Stimulated activated CD8-positive, alpha-beta memory T cell treated with anti-CD3 and anti-CD28 coated beads, Interleukin-15, amount 100 ng/mL, for 48 hours (primary cell): ENCODE results near the gene FXYD3.
"Not testable (repeated sequence)": the region's sequence is repeated elsewhere in the genome, so short reads cannot be mapped to it uniquely, and the experiment has no call there.

Experiments
- DNase-seq, 2 donors: peaks; one replicate each; pipeline ENCODE4 v3.0.0-alpha.2; 2020; ENCODE audit warnings: low read depth in 2 of 2

The FXYD3 gene

DNA sequence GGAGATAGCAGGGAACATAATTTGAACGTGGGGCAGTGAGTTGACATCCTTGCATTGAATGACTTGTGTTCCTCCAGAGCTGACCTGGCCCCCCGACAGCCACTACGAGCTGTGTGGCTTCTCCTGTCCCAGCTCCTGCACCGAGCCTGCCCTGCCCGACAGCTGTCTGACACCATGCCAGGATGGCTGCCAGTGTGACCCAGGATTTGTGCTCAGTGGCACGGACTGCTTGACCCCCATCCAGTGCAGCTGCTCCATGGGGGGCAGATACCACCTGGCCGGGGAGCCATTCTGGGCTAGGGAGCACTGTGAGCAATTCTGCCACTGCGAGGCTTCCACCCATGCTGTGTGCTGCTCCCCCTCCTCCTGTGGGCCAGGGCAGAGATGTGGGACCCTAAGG lies 29.2 kb upstream of the FXYD3 start:
- no peak for DNase-seq

DNA sequence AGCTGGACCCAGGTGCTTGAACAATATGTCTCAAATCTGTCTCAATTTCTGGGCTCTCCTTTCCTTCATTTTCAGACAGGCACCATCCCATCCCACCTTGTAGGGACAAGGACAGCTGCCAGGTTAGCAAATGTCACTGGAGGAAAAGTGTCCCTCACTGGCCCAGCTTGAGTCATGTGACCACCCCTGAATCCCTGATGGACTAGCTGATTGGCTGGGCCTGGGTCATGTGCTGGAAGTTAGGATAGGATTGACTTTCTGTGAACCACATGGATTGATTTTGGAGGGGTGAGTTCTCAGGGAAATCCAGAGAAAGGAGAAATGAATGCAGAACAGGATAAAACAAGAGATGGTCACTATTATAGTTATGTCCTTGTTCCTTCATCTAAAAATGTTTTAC lies 28.2 kb upstream of the FXYD3 start:
- DNase-seq: no peak

DNA sequence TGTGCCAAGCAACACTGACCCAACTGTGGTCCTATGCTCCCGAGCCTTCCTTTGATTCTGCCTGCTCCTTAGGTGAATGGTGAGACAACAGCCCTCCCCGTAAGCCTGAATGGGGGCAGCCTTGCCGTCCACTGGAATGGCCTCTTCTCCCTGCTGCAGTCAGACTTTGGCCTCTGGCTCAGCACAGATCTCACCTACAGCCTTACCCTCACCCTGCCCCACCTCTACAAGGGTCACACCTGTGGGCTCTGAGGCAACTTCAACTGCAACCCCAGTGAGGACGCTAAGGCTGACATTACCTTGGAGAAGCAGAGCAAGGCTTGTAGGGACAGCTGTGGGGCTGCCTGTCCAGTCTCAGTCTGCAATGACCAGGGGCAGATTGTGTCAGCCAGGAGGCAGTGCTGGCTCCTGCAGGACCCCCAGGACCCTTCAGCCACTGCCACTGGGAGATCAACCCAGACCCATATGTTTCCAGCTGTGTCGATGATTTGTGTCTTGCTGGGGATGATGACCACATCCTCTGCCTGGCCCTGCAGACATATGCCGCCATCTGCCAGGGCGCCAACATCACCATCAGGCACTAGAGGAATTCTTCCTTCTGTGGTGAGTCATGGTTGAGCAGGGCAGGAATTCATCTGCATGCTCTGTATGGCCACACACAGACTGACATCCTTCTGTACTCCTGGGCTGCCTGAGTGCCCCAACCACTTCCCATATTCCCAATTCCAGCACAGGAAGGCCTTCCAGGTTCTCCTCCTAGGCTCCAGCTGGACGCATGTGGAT lies 27.3 kb upstream of the FXYD3 start:
- no peak for DNase-seq

DNA sequence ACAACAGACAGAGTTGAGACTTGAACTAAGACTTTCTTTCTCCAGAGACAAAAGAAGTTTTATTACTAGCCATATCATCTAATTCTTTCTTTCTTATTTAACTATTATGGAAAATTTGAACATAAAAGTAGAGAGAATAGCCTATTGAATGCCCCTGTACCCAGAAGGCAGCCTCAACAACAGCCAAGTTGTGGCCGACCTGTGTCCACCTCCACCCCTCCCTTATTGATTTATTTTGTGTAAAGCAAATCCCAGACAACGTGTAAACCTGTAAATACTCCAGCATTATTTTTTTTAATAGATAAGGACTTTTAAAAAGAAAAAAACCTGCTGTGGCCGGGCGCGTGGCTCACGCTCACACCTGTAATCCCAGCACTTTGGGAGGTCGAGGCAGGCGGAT lies 26.1 kb upstream of the FXYD3 start:
- DNase-seq: no peak

DNA sequence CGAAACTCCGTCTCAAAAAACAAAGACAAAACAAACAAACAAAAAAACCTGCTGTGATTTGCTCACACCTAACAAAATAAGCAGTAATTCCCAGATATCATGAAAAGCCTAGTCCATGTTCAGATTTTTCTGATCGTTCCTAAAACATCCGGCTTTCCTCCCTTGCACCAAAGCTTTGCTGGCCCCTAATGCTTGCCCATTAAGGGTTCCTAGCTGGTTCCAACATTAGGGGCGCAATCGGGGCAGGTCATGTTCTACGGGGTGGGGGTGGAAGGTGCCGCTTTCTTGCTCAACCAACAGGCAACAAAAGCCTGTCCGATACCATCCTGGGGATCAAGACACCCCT lies 25.5 kb upstream of the FXYD3 start:
- no peak for DNase-seq

DNA sequence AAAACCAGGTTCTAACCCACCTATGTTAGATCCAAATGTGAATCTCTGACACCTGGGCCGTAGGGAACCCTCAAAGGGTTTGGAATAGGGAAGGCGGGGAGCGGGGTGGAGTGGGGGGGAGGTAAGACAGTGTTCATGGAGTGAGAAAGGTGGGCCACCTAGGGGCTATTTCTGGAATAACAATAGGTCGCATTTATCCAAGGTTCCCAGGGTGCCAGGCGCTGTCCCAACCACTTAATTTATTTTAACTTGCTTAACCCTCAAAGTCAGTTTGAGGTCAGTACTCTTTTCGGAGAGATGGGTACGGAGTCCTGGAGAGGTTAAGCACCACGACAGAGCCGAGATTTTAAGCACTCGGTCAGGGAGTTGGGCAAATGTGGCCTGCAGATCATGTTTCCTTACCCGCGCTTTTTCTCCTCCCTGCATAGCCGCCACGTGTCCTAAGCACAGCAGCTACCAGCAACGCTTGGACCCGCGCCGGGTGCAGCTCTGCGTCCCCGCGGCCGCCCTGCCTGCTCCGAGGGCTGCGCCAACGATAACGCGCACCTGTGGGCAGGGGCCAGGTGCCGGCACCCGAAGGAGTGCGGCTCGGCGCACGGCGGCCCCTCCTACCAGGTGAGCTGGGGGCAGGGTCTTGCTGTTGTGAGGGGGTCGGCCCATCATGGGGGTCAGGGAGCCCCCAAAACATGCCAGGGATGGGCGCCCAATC lies 25.0 kb upstream of the FXYD3 start:
- DNase-seq: no peak

DNA sequence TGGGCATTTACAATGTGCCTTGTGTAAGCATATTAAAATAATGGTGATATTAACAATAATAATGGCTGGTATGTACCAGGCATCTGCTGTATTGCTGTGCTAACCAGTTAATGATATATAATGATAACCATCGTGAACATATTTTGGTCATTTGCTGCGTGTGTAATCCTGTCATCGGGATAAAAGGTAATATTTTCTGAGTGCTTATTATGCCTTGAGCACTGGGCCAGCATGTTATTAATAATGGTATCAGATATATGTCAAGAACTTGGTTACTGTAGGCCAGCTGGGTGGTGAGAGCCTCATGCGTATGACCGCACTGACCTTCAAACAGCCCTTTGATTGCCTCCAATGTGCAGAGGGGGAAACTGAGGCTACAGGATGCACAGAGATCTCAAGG lies 22.2 kb upstream of the FXYD3 start:
- DNase-seq: no peak

DNA sequence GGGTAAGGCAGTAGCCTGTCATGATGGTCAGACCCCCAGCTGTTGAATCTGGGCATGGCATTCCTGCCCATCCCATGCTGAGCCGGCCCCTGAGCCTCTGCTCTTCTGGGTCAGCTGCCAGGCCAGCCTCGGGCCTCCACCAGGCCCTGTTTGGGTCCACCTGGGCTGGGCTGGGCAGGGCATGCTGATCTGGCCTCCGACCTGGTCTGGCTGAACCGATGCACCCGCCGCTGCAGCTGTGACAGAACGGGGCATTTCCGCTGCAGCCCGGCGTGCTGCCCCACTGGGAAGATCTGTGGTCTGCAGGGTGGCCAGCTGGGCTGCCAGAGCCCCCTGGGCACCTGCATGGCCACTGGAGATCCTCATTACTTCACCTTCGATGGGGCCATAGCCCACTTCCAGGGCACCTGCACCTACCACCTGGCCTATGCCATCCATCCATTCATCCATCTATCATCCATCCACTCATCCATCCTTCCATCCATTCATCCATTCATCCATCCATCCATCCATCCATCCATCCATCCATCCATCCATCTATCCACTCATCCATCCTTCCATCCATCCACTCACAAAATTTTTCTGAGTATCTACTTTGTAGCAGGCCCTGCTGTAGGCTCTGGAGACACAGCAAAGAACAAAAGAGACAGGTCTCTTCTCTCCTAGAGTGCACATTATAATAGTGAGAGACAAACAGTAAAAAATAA lies 21.5 kb upstream of the FXYD3 start:
- no peak for DNase-seq

DNA sequence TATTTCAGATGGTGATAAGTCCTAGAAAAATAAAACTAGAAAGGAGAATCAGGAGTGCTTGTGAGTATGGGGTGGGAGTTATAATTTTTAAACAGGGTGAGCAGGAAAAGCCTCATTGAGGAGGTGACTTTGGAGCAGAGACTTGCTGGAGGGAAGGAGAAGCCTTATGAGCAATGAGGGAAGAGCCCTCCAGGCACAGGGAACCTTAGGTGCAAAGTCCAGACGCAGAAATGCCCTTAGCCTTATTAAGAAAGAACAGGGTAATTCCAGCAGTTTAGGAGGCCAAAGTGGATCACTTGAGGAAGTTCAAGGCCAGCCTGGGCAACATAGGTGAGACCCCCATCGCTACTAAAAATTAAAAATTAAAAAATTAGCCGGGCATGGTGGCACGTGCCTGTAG lies 21.0 kb upstream of the FXYD3 start:
- DNase-seq: no peak

DNA sequence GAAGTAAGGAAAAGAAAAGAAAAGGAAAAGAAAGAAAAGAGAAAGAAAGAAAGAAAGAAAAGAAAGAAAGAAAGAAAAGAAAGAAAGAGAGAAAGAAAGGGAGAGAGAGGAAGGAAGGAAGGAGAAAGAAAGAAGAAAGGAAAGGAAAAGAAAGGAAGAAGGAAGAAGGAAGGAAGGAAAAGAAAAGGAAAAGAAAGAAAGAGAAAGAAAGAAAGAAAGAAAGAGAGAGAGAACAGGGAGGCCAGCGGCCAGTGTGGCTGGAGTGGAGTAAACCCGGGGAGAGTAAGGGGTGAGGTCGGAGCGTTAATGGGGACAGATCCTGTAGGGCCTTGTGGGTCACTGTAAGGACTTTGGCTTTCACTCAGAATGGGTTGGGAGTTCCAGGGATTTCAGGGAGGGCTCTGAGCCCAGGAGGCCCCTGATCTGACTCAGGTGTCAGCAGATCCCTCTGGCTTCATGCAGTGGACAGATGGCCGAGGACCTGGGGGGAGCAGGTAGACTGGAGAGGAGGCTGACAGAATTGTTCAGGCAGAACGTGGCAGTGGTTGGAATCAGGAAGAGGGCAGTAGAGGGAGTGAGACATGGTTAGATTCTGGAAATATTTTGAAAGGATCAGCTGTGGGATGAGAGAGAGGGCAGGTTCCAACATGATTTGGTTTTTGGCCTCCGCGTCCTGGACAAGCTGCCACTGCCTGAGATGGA lies 19.8 kb upstream of the FXYD3 start:
- no peak for DNase-seq

DNA sequence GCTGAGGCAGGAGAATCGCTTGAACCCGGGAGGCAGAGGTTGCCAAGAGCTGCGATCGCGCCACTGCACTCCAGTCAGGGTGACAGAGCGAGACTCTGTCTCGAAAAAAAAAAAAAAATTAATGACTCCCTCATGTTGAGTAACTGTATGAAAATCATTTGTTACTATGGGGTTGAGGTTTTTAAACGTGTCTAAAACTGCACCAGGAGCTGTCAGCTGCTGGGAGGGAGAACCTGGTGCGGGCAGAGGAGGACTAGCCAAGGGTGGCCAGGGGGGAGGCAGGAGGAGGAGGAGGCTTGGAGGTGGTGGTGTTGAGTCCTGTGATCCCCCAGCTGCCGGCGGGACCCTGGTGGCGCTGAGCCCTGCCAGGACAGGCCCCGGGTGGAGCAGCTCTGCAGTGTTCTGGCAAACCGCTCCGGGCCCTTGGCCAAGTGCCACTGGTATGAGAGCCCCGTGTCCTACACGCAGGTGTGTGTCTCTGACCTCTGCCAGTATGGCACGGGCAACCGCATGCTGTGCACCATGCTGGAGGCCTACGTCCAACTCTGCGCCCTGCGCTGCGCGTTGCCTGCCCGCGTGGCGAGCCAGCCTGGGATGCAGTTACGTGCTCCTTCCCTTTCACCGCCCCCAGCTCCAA lies 17.1 kb upstream of the FXYD3 start:
- DNase-seq: no peak

DNA sequence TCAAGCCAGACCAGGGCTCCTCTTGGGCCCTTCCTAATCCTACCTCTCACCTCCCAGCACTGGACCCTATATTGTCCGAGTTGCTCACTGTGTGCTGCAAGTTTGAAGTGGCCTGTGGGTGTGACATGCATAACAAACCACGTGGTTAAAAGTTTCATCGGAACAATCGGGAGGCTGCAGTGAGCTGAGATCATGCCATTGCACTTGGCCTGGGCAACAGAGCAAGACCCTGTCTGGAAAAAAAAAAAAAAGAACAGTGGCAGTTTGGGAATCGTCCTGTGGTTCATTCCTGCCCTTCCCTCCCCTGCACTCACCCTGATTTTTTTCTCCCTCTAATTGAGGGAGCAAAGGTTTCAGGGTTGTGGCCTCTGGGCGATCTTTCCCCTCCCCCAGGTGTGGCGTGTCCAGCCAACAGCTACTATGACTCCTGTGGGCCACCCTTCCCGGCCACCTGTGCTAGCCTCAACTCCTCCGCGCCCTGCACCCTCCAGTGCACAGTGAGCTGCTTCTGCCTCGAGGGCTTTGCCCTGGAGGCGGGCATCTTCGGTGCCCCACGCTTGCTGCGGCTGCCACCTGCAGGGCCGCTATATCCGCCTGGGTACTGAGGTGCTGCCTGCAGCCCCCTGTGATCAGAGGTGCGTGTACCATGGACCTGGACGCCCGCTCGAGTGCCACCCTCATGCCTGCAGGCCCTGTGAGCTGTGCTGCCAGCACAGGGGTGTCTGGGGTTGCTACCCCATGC lies 16.3 kb upstream of the FXYD3 start:
- no peak for DNase-seq

DNA sequence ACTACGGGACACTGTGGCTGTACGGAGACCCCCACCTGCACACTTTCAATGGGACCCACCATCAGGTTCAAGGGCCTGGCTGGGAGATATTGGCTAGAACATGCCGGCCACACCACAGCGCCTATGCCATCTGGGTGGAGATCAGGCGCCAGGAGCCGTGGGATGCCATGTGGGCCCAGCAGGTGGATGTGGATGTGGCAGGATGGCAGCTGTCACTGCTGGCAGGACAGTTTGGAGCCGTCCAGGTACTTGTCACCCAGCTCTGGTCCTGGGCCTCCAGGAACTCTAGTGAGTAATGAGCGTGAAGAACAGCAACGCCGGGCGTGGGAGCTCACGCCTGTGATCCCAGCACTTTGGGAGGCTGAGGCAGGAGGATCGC lies 15.7 kb upstream of the FXYD3 start:
- DNase-seq: no peak

DNA sequence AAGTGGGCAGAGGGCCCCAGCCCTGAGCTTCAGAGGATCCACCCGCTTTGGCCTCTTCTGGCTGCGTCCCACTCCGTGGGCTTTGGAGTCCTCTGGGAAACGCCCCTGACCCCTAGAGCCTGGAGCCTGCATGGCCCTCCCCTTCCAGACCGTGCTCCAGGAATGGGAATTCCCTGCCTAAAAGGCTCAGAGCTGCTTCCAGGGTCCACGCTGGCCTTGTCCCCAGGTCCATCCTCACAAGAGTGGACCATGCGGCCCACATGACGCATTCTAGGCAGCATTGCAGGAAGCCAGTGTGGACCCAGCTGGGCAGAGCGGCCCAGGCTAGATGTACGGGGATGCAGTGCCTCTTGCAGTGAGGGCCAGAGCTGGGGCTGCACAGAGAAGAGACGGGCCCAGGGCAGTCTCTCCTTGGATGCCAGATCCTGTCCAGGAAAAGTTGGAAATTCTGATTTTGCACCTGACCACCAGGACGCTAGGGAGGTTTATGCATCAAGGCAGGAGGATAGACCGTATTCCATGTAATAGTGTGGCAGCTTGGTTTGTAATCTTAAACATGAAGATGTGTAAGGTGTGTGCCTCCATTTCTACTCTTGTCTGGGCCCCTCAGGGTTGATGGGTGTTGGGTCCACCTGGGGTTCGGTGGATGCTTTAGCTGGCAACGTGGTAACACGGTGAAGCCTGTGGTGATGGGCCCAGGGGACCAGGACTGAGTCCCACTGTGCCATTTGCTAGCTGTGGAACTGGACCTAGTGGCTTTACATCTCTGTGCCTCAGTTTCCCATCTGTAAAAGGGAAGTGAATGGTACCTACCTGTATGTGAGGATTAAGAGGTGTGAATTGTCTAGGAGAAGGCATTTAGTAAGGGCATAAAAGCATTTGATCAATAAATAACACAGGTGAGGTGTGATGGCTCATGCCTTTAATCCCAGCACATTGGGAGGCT lies 14.8 kb upstream of the FXYD3 start:
- DNase-seq: no peak

DNA sequence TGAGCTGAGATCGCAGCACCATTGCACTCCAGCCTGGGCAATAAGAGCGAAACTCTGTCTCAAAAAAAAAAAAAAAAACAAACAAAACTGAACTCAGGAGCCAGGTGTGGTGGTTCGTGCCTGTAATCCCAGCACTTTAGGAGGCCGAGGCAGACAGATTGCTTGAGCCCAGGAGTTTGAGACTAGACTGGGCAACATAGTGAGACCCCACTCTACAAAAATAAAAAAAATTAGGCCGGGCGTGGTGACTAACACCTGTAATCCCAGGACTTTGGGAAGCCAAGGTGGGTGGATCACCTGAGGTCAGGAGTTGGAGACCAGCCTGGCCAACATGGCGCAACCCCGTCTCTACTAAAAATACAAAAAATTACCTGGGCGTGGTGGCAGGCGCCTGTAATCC lies 13.7 kb upstream of the FXYD3 start:
- DNase-seq: not testable (repeated sequence)

DNA sequence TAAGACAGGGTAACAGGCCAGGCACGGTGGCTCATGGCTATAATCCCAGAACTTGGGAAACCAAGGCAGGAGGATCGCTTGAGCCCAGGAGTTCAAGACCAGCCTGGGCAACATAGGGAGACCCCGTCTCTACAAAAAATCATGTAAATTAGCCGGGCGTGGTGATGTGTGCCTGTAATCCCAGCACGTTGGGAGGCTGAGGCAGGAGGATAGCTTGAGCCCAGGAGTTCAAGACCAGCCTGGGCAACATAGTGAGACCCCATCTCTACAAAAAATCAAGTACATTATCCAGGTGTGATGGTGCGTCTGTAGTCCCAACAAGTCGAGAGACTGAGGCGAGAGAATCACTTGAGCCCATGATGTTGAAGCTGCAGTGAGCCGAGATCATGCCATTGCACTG lies 12.0 kb upstream of the FXYD3 start:
- DNase-seq: not testable (repeated sequence)

DNA sequence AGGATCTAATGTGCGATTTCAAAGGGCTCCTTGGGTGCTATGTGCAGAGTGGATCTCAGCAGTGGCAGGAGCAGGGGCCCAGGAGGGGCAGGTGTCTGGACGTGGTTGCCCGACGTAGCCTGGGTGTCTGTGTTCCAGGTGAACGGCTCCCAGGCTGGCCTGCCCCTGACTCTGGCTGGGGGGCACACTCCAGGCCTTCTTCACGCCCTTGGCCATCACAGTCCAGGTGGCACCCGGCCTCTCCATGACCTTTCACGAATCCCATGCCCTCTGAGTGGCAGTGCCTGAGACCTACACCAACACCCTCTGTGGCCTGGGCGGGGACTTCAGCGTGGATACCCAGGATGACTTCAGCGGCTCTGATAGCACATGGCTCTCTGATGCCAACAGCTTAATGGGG lies 11.3 kb upstream of the FXYD3 start:
- no peak for DNase-seq

DNA sequence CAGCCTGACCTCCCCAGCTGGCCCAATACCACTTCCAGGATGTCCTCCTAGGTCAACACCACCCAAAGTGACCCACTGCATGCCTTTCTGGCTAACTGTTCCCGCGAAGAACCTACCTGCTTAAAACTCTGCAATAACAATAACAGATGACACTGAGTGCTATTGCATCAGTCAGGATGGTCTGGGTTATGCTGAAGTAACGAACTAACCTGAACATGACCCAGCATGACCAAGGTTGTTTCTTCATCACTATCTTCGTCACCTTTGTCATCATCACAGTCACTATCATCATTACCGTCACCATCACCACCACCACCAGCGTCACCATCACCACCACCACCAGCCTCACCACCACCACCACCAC lies 10.6 kb upstream of the FXYD3 start:
- DNase-seq: no peak

DNA sequence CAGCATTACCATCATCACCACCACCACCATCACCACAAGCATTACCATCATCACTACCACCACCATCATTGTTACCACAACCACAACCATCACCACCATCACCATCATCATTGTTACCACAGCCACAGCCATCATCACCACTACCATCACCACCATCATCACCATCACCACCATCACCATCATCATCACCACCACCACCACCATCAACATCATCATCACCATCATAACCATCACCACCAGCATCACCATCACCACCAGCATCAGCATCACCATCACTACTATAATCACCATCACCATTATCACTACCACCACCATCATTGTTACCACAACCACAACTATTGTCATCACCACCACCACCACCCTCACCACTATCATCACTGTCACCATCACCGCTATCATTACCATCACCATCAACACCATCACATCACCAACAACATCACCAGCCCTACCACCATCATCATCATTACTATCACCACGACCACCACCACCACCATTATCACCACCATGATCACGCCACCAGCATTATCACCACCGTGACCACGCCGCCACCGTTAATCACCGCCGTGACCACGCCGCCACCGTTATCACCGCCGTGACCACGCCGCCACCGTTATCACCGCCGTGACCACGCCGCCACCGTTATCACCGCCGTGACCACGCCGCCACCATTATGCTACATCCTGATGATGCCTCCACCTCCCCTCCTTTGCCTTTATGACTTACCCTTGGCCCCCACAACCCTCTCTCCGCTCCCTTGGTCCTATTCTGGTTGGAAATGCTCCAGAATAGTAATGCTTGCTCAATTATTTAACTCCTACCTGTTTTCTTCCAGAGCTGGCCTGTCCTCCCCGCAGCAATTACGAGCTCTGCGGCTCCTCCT lies 10.0 kb upstream of the FXYD3 start:
- DNase-seq: no peak
